ENCODE measurements around the gene CXCR4.

CXCR4 gene

DNA sequence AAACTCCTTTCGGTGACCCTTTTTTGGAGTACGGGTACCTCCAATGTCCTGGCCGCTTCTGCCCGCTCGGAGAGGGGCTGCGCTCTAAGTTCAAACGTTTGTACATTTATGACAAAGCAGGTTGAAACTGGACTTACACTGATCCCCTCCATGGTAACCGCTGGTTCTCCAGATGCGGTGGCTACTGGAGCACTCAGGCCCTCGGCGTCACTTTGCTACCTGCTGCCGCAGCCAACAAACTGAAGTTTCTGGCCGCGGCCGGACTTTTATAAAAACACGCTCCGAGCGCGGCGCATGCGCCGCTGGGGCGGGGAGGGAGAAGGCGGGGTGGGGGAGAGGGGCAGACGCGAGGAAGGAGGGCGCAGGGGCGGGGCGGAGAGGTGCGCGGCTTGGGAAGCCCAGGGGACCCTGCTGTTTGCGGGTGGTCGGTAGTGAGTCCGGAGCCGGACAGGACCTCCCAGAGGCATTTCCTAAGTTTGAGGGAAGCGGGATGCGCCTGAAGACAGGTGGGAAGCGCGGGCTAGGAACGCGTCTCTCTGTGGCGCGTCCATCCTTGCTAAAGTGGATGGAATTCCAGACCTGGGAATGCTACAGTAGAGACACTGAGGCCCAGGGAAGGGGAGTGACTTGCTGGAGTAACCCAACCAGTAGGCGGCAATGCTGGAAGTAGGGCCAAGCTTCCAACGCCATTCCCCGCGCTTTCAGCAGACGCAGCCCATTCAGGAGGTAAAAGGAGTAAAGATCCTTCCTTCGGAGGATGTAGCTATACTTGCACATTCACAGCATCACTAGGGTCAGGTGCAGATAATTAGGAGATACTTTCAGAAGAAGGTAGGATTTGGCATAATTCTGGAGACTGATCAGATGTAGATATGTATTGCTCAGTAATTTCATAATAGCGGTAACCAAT lies at the start of gene CXCR4:
Gene CXCR4, minus strand, starts transcription at position 241 of the 910 bp plus-strand sequence. Its CDS starts 89 bp downstream, at position 152.
- peak; percentile 93 for DNase-seq

DNA sequence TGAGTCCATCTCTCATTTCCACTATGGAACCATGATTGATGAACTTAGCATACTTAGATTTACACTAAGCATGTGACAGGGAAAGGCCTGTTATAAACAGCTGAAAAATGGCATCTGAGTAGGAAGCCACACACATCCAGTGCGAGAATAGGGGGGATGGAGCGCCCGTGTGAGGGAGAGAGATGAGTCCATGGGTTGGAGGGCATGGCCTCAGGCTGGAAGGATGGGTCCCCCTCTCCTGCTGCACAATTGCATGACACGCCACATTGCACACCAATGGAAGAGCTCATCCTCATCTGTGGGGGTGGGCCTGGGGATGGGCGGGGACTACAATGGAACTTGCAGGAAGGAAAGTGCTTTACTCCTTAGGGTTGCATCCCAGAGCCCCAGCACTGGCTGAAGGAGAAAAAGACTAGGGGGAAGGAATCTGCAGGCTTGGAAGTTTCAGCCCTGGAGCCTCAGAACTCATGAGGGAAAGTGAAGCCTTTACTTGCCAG lies 46.4 kb upstream of the CXCR4 start:
- DNase-seq = no peak

DNA sequence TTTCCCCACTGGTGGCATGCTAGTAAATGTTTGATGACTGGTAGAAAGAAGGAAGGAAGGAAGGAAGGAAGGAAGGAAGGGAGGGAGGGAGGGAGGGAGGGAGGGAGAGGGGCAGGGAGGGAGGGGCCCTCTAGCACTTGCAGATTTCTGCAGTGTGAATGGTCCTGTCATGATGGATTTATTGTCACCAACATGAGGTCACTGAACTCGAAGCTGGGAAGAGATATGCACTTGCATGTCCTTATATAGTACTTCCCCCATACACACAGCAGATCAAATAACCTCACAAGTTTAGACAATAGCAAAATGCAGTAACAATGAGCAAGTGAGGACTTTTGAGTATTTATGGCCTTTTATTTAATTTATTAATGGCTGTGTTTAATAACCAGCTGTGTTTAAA lies 44.5 kb upstream of the CXCR4 start:
- no peak for DNase-seq

DNA sequence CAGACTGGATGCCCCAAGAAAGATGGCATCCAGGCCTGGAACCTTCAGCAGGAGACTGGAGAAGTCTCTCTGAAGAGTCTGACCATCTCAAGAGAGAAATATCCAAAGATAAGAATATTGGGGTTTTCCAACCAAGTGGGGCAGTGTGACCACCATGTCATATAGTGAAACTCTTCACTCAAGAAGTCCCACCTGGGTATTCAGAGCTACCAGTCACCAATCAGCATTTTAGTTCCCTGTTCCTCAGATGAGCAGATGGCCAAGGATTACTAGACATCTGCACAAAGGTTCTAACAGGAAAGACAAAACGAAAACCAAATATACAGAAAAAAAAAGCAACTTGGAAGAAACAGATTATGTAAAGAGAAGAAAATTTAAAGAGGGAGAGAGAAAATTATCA lies 38.5 kb upstream of the CXCR4 start:
- DNase-seq = no peak

DNA sequence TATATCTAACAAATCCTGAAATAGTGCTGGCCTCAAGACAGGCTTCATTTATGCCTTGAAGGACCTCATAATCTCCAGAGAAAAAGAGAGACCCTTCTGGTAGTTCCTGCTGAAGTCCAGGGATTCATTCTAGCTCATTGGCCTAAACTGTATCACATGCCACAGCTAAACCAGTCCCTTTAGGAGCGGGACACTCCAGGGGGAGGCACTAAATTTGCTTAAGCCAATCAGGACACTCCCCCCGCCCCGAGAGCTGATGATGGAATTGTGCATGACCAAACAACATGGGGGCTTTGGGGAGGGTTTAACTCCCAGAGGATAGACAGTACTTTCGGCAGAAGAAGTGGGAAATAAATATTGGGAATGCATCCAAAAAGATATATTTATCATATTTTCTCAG lies 36.4 kb upstream of the CXCR4 start:
- DNase-seq = no peak

DNA sequence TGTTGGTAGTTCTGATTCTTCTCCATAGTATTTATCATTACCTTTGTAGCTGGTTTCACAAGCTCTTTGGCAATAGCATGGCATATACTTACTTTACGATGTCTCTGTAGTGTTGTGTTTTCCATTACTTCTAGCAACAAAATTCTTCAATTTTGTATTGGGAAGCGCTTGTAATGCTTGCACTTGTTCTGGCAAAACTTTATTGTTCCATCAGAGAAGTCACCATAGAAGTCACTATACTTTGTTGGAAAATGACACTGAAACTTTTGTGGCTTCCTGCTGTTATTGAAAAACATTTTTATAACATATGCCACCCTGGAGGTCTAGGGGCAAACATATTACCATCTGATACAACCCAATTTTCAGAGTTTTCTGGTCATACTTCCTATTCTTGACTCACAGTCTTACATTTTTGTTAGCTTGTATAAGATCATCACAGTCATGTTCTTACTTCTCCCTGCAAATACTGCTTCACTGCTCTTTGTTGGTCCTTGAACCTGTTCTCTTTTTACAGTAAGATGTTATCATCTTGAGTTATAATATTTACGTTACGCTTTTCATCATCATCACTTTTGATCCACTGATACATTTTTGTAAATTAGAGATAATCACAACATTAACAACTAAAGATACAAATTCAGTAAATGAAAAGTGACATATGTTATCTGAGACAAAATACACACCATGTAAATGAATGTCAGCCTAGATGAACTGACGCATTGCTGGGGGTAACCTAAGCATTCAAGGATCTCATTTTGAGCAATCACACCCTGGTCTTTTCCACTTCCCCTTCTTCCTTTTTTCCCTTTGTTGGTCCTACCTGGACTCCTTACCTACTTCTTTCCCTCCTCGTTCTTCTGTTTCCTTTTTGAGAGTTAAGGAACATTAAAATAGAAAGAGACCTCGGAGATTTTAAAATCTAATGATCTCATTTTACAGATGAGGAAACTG lies 33.3 kb upstream of the CXCR4 start:
- no peak for DNase-seq

DNA sequence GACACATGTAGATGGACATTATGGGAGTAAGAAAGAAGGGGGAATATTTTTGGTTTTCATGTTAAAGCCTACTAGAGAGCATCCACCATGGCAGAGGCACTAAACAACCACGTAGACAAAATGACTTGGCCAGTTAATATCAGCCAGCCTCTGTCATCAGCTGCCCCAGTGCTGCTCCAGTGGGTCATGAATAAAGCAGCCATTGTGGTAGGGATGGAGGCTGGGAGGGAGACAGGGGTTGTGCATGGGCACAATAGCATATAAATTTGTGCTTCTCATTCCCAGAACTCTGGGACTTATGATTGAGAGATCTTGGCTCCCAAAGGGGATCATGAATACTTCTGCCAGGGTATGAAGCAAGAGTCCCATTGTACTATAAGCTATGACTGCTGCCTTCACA lies 31.1 kb upstream of the CXCR4 start:
- DNase-seq = no peak

DNA sequence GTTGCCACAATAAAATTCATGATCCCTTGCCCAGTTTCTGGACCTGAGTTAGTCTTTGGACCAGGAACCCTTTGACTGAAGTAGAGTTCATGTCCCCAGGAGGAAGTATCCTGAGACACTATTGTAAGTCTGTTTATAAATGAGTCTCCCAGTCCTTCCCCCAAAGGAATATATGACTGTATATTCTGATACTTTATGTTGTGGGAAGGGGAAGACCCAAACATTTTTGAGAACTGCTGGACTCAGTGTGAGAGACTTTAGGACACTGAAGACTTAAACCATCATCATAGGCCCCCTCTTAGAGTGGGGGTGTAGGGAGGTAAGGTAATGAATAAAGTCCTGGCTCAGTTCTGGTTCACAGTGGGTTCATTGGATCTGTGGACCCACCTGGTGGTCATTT lies 28.6 kb upstream of the CXCR4 start:
- no peak for DNase-seq

DNA sequence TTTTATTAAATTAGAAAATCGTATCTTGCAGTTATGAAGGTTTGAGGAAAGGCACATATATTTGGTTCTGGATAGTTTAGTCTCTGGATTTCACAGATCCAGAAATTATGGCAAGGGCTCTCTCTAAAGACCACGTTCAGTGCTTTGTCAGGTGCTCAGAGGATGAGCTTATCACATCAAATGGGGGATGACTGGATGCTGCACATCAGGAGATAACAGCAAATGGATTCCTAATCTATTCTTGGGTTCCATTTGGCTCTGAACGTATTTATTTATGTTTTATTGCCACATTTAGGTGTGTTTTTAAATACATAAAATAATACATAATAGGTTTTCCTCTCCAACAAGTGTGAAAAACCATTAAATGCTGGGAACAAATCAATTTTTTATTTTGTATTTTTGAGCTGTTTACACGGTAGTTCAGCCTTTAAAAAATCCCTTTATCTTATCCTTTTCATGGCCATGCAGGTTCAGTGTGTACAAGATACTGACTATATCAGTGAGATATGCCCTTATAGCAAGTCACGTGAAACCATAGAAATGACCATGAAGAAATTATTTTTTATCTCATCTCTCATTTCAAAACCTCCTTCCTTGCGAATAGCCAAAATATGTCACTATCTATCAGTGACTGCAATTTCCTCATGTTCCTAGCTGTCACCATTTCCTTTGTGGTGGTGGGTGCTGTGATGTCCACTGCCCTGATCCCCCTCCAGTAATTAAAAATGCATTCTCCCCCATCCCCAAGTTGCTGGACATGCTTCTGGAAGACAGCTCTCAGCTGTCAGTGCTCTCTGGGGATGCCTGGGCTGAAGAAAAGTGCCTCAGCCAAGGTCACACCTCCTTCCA lies 25.9 kb upstream of the CXCR4 start:
- no peak for DNase-seq

DNA sequence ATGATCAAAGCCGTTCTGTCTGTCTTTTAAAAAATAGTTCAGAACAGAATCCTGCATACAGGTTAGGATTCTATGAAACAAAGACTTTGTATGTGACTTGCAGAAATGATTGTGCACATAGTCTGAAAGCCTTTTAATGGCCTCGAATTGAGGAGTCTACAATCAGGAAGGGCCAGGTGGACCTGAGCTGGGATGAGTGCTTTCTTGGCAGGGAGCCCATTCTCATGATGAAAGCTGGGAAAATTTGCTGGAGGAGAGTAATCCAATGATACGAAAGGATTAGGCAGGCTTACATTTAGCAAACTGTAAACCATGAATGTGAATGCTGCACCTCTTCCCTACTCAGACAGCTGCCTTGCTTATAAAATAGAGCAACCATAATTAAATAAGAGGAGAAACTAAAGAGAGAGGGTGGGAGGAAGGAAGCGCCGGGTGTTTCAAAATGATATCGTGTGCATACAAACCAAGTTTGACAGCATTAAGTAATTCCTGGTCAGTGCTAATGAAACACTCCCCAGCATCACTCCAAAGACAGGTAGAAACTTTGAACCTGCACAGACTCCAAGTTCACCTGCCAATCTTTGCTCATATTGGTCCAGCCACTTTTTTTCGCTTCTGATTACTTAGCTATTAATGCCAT lies 23.7 kb upstream of the CXCR4 start:
- peak; percentile 98 for DNase-seq

DNA sequence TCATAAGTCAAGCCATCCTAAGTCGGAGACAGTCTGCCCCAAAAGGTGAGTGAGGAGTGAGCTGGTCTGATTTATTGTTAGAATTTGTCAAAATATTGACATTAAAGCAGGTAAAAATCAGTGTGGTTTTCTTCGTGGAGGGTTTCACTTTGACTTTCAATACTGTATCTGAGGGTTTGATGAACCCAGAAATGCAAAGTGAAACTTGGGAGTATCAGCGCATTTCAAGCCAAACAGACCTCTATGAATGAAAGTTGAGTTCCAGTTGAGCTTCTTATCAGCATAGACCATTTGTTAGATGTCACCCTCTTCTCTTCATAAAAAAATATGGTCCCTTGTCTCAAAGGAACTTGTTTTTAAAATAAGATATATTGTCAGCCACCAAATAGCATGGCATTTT lies 21.7 kb upstream of the CXCR4 start:
- DNase-seq = no peak

DNA sequence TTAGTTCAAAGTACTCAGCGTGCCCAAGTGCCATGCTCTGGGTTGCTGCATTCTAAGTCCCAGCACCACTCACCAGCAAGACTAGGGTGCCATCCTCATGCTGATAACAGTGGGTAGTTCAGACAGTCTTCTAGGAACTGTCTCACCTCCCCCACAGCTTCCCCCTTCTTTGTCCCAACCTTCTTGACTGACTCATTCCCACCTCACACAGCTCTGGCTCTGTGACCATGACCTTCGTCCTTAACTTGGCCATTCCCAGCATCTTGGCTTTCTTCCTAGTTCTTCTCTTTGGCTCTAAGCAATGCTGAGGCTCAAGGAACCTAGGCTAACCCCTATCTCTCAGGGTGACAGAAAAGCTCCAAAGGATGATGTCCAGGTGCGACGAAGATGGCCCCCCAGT lies 20.0 kb upstream of the CXCR4 start:
- no peak for DNase-seq

DNA sequence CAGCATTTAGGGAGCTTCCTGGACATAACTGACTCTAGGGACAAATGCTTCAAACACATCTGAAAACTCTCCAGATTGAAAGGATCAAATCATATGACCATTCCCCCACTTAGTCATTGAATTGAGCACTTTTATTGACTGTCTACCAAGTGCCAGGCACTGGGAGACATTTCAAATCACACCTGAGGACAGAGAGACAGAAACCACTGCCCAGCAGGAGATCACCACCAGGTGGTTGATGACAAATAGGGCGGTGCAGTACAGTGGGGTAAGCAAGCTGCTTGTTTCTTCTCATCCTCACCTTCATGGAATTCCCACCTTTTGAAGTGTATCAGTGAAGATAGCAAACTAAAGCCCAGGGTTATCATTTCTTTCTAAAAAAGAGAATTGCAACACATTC lies 19.0 kb upstream of the CXCR4 start:
- peak; percentile 90 for DNase-seq

DNA sequence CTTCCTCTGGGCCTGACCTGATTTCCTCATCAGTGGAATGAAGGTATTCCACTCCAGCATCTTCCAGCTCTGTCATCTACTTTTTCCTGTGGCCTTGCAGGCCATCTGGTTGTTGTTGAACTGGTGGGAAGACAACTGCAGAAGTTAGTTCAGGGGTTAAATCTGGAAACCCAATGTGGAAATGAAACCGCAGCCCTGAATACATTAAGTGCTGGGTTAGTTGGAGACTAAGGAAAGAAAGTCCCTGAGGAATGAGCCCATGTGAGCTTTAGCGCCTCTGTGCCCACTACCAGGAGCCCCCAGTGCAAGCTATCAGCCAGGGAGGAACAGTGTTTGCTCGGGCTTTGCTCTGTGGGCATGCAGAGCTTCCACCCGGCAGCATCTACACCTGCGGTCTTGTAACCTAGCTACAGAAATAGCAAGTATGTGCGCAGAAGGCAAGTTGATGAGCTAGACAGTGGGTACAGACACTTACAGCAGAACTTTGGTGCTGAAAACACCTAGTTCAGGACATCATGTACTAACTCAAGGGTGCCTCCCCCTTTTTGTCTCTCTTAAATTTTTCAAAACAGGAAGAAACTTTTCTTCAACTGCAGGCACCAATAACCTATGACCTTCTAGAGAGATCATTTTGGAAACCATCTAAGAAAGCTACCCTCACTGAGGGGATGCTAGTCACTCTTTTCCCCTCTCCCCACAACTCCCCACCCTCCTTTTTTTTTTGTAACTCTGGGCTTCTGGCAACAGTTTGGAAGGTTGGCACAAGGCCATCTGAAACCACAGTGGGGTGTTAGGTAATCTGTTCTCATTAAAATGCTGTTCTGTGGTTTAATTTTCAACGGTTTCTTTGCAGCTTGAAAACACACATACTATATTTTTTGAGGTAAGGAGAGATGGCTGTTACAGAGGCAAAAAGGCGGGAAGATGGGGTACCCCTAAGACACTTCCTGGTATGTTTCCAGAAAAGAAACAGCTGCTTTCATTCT lies 18.3 kb upstream of the CXCR4 start:
- peak; percentile 79 for DNase-seq

DNA sequence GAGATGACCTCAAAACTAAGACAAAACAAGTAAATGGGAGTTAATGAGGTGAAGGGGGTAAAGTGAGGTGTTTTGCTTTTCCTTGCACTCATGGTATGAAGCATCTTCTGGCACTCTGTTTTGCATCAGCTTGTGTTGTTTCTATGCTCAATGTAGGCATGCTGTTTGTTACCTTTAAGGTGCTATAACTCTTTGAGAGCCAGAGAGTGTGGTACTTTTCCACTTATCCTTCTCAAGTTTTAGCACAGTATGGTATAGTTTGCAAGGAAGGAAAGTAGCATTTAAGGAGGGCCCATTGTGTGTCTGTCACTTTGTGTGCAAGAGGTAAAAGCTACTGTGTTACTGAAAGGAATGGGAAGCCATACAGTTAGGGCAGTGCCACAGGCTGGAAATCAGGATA lies 17.5 kb upstream of the CXCR4 start:
- no peak for DNase-seq

DNA sequence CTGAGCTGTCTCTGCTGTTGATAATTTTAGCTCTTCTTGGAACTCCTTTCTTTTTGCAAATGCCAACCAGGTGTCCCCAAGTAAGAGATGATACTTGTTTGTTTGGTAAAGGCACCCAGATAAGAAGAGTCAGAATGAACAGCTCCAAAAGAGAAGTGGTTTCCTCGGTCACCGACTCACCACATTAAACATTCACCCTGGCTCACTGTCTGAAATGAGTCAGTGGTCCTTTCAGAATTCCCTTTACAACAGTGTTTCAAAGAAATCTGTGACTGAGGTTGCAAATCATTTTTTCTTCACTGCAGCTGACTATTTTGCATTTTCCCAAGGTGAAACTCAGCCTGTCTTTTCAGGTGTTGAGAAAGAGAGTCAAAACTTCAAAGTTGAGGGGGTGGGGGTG lies 16.2 kb upstream of the CXCR4 start:
- no peak for DNase-seq

DNA sequence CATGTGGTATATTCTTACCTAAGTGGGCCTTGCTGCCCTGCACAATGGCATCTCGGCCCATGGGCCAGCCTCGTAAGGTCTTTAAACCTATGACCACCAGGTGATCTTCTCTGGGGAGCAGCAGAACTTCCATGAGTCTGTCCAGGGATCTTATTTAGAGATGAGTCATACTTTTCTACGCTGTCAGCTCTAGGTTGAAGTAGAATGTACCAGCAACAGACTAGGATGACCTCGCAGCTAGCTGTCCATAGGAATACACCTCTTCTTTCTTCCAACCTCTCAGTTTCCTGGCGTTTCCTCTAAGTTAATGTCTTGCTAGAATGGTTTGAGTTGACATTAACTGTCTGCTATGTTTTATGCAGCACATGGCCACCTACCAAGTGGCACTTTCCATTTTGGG lies 15.6 kb upstream of the CXCR4 start:
- DNase-seq = no peak

DNA sequence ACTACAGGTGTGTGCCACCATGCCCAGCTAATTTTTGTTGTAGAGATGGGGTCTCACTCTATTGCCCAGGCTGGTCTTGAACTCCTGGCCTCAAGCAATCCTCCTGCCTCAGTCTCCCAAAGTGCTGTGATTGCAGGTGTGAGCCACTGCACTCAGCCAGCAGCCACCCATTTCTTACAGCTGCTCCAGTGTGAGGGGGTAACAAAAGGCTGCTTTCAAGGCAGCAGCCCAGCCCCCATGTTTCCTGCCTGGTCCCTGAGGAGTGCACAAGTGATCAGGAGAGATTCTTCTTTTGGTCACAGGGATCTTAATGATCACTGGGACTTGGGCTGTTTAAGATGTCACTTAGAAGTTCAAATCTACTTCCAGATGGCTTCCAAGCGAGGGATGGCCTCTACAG lies 15.2 kb upstream of the CXCR4 start:
- no peak for DNase-seq

DNA sequence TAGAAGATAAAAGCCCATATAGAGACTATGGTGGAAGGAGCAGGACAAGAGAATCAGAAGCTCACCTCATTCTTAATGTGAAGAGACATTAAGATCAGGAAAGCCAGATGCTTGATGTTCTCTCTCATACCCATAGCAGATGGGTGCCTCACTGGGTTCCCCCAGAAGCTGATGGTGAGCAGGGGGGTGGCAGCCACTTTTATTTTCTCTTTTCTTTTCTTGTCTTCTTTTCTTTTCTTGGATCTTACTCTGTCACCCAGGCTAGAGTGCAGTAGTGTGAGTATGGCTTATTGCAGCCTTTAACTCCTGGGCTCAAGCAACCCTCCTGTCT lies 14.8 kb upstream of the CXCR4 start:
- no peak for DNase-seq

DNA sequence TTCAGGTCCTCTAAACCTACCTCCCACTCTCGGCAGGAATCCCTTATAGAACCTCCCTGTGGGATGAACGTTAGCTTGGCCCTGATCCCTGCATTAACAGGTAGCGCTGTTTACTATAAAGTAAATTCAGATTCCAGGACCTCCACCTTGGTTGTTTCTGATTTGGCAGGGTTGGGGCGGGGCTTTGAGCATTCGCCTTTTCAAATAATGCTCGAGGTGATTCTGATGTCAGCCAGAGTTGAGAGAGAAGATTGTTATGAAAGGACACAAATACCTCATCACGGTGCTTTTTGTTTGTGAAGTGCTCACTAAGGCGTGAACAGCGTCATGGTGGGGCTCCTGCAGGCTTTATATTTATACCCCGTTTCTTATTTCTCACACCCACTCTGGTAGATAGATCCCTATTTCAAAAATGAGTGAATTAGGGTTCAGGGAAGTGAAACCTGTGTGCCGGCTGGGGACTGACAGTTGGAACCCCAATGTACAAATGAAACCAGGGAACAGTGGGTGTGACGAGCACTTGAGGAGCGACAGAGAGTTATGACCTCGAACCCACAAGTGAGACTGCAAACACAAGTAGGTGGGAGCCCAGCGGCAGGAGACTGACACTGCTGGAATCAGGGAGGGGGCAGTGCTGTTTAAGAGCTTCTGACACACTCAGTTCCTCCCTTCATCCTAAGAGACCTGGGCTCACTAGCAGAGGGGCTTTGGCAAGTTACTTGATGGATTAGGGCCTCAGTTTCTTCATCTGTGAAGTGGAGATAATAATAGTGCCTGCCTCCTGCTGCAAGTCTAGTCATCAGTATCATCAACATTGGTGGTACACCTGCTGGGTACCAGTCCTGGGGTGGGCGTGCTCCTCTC lies 14.2 kb upstream of the CXCR4 start:
- peak; percentile 79 for DNase-seq
